Stimulated activated CD8-positive, alpha-beta memory T cell treated with anti-CD3 and anti-CD28 coated beads, Interleukin-15, amount 100 ng/mL, for 24 hours (primary cell): ENCODE measurements around the gene CLK2.
A peak's percentile ranks its signal among the peaks of the same experiment; 100 is the strongest.
"Not testable (repeated sequence)": the region's sequence is repeated elsewhere in the genome, so short reads cannot be mapped to it uniquely, and the experiment has no call there.

Experiments
- DNase-seq: peaks from one replicate; pipeline ENCODE4 v3.0.0-alpha.2; 2020; ENCODE audit warnings: low read depth

The CLK2 gene

DNA sequence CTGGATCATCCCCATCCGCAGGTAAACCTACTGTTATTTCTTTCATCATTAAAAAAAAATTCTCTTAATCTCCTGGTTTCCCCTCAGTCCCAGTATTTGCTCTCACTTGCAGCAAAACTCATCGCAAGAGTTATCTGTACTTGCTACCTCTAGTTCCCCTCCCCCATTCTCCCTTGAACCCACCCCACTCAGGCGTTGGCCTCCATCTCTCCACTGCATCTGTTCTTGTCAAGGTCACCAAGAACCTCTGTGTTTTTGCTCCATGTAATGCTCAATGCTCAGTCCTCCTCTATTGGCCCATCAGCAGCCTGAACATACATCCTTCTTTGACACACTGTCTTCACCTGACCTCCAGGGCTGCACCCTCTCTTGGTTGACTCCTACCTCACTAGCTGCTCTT lies 23.4 kb upstream of the CLK2 start:
- DNase-seq: no peak

DNA sequence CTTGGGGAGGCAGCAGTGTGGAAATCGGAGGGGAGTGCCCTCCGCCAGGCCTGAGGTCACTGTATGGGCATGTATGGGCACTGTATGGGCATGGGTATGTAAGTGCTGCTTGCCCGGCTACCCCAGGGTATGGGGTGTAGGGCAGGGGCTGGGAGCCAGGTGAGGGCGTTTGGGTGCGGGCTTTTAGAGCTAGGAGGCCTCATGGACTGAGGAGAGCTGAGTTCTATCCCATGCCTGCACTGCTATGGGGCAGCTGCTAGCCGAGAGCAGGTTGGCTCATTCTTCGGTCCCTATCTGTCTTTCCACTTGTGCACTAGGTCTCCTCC lies 22.6 kb upstream of the CLK2 start:
- no peak for DNase-seq

DNA sequence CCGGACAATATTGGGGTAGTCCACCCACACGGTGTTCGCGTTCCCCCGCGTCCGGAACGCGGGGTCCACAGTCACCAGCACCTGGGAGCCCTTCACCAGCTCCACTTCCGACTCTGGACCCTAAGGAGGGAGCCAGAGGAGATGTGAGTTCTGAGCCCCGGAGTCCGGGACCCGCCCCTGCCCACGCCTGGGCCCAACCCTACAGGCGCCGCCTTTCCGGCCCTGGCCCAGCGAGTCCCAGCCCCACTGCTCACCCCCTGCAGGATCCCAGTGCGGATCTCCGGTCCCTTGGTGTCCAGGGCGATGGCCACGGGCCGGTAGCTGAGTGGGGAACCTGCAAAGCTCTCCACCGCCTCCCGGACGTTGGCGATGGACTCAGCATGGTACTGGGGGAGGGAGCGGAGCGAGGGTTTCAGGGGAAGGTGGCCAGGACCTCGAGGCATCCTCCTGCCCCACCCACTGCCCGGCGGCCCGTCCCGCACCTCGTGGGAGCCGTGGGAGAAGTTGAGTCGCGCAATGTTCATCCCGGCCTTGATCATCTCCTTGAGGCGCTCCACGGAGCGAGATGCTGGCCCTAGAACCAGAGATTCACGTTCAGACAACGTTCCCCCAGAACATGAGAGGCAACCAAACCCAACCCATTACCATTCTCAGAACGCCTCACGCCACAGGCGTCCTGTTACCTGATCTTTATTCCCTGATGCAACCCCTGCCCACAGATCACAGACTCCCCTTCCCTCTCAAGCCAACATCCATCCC lies 22.1 kb upstream of the CLK2 start:
- no peak for DNase-seq

DNA sequence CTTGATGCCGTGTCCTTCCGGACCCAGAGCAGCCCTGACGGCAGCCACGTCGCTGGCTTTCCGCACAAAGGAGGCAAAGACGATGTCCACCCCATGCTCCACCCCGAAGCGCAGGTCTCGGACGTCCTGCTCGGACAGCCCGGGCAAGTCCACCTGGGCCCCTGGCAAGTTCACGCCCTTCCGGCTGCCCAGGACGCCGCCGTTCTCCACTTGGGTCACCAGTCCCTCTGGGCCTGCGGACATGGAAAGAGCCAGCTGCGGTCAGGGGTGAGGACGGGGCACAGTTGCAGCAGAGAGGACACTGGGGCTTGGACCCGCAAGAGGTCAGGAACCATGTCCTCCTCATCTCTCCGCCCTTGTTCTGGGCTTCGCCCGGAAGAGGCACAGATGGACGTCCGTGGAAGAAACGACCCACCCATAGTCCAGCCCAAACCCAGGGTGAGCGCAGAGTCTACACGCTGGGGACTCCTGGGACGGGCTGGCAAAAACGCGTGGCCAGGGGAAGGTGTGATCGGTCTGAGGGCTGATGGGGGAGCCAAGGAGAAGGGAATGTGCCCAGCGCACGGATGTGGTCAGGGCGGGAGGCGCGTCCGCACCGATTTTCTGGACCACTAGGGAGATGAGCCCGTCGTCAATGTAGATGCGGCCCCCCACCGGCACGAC lies 21.3 kb upstream of the CLK2 start:
- DNase-seq: no peak

DNA sequence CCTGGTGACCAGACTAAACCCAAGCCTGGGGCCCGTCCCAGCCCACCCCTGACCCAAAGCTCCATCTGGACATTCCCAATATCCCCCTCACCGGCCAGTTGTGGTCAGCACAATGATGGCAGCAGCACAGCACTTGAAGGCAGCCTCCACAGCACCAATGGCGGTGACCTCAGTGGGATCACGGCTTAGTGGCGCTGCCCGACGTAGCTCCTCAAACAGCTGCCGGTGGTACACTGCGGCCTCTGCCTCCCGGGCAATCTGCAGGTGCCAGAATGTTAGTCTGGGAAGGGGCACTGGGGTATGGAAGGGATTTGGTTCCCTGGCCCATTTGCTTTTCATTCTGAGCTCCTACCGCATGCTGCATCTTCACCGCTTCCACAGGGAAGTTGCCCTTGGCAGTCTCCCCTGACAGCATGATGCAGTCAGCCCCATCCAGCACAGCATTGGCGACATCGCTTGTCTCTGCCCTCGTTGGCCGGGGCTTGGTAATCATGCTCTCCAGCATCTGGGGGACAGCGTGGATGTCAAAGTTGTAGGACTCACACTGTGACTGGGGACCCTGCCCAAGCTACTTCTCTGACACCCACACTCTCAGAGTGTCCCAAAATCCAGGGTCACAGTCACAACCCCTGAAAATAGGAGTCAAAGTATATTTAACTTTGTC lies 19.9 kb upstream of the CLK2 start:
- DNase-seq: no peak

DNA sequence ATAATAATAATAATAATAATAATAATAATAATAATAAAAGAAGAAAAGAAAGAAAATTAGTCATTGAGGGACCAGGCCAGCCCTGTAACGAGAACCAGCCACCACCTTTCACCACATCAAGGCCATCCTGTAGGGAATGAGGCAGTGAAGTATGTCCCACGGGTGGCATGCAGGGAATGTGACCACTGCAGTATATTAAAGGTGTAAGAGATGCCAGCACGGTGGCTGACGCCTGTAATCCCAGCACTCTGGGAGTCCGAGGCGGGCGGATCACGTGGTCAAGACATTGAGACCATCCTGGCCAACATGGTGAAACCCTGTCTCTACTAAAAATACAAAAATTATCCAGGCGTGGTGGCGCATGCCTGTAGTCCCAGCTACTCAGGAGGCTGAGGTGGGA lies 17.7 kb upstream of the CLK2 start:
- not testable (repeated sequence) for DNase-seq

DNA sequence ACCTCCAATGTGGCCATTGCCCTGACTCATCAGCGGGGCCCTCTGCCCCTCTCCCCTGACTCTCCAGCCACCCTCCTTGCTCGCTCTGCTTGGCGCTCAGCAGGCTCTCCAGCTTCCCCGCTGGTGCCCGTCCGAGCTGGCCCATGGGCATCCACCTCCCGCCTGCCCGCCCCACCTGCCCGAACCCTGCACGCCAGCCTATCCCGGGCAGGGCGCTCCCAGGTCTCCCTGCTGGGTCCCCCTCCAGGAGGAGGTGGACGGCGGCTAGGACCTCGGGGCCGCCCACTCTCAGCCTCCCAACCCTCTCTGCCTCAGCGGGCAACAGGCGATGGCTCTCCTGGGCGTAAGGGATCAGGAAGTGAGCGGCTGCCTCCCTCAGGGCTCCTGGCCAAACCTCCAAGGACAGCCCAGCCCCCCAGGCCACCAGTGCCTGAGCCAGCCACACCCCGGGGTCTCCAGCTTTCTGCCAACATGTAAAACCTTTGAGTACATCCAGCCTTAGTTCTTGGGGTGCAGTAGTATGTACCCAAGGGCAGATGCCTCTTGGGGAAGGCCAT lies 14.8 kb upstream of the CLK2 start:
- DNase-seq: no peak

DNA sequence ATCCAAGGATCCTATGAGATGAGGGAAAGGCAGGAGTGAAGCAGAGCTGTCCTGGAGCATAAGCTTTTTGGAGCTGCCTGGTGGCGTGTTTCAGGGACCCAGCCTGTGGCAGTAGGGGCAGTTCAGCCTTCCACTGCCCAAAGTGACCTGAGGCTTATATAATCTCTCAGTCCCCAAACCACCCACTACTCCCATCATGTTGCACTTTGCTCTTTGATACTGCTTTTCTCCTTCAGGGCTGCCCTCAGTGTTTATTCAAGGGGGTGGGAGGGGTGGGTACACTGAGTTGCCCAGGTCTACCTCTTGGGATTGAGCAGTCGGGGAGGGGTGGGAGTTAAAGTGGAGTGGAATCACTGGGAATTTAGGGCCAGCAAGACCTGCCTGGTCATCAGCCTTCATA lies 13.2 kb upstream of the CLK2 start:
- DNase-seq: no peak

DNA sequence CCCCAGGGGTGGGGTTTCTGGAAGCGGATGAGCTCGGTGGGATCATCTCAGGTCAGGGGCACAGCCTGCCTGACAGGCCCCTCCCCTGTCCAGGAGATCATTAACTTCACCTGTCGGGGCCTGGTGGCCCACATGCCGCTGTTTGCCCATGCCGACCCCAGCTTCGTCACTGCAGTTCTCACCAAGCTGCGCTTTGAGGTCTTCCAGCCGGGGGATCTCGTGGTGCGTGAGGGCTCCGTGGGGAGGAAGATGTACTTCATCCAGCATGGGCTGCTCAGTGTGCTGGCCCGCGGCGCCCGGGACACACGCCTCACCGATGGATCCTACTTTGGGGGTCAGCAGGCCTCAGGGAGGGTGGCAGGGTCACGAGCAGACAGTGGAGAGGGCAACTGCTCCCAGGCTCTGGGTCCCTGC lies 12.3 kb upstream of the CLK2 start:
- DNase-seq: no peak

DNA sequence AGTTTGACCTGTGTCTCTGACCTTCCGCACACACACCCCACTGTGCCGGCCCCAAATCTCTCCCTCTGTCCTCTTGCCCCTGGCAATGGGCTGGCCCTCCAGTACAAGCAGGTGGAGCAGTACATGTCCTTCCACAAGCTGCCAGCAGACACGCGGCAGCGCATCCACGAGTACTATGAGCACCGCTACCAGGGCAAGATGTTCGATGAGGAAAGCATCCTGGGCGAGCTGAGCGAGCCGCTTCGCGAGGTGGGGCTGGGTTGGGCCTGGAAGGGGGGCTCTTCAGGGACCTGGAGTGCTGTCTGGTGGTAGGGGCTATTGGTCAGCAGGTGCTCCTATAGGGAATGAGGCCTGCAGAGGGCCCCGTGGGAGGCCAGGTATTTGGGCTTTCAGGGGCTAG lies 11.8 kb upstream of the CLK2 start:
- DNase-seq: no peak

DNA sequence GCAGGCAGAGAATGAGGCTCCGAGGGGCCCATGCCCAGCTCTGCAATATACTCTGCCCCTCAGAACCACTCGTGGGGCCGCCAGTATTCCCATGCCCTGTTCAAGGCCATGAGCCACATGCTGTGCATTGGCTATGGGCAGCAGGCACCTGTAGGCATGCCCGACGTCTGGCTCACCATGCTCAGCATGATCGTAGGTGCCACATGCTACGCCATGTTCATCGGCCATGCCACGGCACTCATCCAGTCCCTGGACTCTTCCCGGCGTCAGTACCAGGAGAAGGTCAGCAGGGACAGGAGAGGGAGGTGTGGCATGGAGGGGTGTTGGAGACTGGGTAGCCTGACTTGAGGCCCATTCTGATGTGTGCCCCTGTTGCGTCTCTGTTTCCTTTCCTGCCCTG lies 11.2 kb upstream of the CLK2 start:
- no peak for DNase-seq

DNA sequence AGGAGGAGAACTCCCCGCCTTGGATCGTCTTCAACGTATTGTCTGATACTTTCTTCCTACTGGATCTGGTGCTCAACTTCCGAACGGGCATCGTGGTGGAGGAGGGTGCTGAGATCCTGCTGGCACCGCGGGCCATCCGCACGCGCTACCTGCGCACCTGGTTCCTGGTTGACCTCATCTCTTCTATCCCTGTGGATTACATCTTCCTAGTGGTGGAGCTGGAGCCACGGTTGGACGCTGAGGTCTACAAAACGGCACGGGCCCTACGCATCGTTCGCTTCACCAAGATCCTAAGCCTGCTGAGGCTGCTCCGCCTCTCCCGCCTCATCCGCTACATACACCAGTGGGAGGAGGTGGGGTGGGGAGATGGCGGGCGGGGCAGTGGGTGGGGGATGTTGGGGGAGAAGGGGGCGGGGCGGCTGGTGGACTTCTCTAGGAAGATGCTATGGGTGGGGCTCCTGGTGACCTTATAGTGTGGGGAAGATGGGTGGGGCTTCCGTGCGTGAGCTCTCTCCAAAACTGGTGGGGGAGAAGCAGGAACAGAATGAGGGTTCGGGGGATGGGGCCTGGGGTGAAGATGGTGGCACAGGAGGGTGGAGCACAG lies 9.3 kb upstream of the CLK2 start:
- no peak for DNase-seq

DNA sequence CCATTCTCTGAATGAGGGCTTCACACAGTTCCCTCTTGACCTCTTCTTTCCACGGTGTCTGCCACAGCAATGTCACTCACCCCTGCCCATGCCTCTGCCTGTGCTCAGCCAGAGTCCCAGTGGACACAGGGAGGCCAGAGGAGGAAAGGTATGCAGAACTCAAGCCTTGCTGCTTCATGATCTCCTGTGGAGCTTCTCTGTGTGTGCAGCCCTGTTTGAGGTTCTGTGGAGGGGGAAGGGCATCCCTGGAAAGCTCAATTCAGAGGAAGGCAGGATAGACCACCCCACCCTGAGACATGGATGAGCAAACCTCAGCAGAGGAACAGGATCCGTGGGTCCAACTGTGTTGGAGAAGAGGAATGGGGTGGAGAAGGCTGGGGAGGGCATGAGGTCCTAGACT lies 6.0 kb upstream of the CLK2 start:
- no peak for DNase-seq

DNA sequence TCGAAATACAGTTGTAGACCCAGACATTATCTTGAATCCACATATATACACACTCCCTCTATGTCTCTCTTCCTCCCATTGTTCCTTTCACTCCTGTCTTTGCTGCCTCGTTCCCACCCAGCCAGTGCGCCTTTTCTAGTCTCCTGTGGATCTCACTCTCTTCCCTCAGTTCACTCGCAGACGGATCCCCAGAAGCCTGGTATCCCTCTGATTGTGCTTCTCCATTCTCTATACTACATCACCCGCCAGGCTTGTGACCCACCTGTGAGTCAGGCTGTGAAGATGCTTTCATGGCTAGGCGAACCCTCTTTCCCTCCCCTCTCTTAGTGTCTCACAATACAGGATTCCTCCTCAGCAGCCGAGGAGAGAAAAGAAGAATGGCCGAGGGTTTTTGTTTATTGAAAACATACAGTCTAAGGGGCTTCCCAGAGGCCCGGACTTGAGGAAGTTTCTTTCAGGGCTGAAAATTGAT lies 5.4 kb upstream of the CLK2 start:
- DNase-seq: no peak

DNA sequence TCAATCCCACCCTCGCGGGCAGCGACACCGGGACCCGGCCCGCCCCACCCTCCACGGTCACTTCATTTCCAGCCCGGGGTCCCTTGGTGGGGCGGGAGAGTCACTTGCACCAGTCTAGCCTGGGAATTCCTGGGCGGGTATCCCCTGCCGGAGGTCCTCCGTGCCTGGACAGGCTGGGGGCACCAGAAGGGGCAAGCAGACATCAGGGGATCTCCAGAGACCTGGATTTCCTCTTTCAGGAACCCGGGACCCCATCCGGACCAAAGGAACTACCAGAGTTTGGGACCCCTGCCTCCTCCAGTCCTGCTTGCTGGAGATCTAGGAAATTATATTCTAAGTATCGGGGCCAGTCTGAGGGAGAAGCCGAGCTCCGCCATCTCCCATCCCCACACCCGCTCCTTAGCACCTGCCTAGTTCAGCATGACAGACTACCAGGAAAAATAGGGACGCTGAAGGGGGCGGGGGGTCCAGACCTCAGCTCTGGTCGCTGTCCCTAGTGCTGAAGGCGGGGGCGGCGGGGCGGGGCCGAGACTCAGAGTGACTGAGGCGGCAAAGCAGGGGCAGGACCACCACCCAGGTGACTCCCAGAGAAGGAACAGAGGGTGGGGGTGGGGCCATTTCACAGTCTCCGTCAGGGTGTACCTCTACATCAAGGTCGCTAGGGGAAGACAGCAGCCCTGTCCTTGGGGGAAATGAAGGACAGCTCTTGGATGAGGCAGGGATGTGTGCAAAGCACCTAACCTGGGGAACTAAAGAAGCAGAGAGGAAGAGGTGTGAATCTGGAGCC lies 4.8 kb upstream of the CLK2 start:
- peak; percentile 33 for DNase-seq

DNA sequence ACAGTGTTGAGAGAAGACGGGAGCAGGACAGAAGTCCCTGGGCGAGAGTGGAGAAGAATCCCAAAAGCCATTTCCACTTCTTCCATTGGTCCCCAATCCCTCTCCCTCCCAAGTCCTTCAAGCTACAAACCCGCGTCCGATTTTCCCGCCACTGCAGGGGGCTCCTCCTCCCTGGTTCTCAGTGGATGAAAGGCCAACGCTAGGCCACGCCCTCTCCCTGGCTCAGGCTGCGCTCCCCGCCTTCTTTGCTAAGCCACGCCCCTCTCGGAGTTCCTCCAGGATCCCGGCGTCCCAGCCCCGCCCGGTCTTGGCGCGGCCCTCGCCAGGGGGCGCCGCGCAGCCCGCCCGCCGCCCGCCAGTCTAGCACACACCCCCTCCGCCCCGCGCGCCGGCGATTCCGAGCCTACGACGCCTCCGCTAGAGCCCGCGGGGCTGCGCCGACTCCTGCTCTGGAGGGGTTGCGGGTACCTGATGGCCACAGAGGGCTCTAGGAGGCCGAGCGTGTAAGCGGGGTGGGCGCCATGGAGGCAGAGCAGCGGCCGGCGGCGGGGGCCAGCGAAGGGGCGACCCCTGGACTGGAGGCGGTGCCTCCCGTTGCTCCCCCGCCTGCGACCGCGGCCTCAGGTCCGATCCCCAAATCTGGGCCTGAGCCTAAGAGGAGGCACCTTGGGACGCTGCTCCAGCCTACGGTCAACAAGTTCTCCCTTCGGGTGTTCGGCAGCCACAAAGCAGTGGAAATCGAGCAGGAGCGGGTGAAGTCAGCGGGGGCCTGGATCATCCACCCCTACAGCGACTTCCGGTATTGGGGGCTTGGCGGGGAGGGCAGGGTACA lies 4.0 kb upstream of the CLK2 start, which contains the start of gene HCN3:
Gene HCN3, plus strand, starts transcription at position 394 of the 832 bp plus-strand sequence. Its CDS starts 128 bp downstream, at position 522.
- peak; percentile 82 for DNase-seq

DNA sequence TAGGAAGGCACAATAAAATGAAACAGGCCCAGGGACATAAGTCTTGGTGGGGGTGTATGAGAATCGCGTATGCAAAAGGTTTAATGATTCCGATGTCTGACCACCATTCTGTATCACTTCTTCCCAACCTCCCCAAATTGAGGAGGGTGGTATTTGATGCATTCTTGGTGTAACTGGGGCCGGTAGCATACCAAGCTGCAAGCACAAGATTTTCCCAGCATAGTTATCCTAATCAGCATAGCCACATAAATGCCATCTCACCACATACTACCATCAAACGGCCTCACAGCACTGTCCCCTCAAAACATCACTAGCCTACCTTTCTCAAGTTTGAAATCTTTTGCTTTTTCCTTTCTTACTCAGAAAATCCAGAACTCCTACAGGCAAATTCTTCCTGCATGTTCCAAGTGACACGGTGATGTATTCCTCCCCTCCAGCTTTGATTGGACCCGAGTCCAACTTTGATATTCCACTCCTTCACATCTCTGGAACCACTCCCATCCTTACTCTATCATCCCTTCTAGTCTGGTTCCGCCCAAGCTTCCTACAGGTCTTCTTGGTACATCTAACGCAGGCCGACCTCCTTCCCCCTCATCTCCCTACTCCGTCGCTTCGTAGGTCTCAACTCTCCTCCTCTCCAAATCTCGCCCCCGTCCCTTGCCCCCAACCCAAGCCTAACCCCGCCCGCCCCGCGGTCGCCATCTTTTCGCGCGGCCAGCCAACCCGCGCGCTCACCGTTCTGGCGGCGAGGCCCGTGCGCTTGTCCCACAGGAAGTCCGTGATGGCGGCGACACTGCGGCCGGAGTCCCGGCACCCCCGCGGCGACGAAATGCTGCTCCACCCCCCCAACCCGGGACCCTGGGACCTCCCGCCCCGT lies 600 bp downstream of the CLK2 start:
- no peak for DNase-seq

DNA sequence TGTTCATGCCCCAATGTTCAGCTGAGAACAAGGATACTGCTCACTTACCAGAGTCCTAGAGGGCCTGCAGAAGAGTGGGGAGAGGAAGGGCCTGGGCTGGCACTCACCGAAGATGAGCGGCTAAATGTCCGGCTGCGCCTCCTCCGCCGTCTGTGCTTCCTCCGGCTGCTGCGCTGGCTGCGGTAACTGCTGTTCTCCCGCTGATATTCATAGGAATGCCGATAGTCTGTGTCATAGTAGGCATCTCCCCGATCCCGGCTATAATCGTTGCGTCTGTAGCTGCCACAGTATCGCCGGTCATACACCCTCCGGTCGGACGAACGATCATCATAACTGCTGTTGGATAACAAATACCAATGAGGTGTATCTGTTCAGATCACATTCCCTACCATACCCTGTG lies 3.9 kb downstream of the CLK2 start:
- no peak for DNase-seq

DNA sequence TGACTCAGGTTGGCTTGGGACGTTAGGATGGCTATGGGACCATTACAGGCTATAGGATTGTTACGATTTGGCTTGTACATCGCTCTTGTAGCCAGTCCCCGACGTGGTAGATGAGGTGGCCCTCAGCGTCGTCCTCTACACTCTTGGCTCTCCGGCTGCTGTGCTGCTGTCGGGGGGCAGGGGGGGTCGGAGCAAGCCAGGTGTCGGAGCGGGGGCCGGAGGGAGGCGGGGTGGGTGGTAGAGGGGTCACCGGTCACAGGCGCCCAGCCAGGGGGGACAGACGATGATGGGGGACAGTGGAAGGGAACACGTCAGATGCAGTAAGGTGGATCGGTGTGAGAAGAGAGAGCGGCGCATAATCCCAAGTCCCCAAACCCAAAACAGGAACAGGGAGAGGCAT lies 4.7 kb downstream of the CLK2 start:
- no peak for DNase-seq

DNA sequence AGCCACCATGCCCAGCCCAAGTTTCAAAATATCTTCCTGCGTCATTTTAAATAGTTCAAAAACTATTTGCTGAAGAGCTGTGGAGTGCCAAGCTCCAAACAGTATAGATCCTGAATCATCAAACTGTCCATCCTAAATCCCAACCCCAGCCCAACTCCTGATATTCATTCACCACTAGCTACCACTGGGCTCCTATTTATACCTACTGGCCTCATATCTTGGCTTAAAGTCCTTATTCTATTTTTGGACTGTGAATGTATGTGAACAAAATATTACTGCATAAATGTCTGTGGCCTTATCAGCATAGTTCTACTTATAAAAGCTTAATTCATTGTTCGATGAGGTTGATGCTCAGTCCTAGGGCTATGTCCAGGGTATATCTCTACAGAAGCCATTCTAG lies 5.9 kb downstream of the CLK2 start:
- no peak for DNase-seq
